WTC11 (cell line): ENCODE results near the gene PBRM1. TPM values are rescaled to one million over a fixed set of nuclear protein-coding genes. Genes with fewer than 3 reads are reported as not detected.

Experiments used
- ATAC-seq: fragments of 200-7000 bp; cut with Tn5 transposase; 2 replicates; pipeline ENCODE4 v1.10.0; 2021; ENCODE audit warnings: mild to moderate bottlenecking, moderate library complexity
- CTCF ChIA-PET: fragments of 300-600 bp; sonication (Branson Sonifier 250); formaldehyde crosslinking; loops from one replicate; lab custom pipeline; 2021; ENCODE audit warnings: antibody characterized with exemption; lab: Charles Lee
- POLR2A ChIA-PET: fragments of 350-600 bp; sonication (Branson Sonifier 250); formaldehyde crosslinking; loops from one replicate; lab custom pipeline; 2021; ENCODE audit warnings: antibody characterized with exemption; lab: Charles Lee
- DNase-seq: peaks from one replicate; pipeline ENCODE4 v3.0.0; 2021; ENCODE audit warnings: low spot score
- H3K27ac Mint-ChIP-seq: 2 replicates; pipeline ENCODE4 v1.8.0; 2021; ENCODE audit warnings: mixed read lengths
- H3K27me3 Mint-ChIP-seq: 2 replicates; pipeline ENCODE4 v1.8.0; 2021; ENCODE audit warnings: low read depth, mild to moderate bottlenecking, moderate library complexity, mixed read lengths
- H3K36me3 Mint-ChIP-seq: 2 replicates; pipeline ENCODE4 v1.8.0; 2021; ENCODE audit warnings: mixed read lengths
- H3K4me1 Mint-ChIP-seq: 2 replicates; pipeline ENCODE4 v1.8.0; 2022; ENCODE audit warnings: mixed read lengths
- H3K4me3 Mint-ChIP-seq: 2 replicates; pipeline ENCODE4 v1.8.0; 2021; ENCODE audit warnings: mild to moderate bottlenecking, moderate library complexity, mixed read lengths
- H3K9me3 Mint-ChIP-seq: 2 replicates; pipeline ENCODE4 v1.8.0; 2021; ENCODE audit warnings: mixed read lengths
- CREB1 ChIP-seq: sonication (generic); formaldehyde crosslinking; IDR thresholded peaks from 2 replicates; pipeline ENCODE4 v1.8.0; 2023; ENCODE audit warnings: mild to moderate bottlenecking, missing genetic modification reagents
- FOXJ3 ChIP-seq: sonication (generic); formaldehyde crosslinking; IDR thresholded peaks from 2 replicates; pipeline ENCODE4 v1.9.0; 2021; ENCODE audit warnings: missing genetic modification reagents, mild to moderate bottlenecking, borderline replicate concordance
- GRHL2 ChIP-seq: fragments of 250-450 bp; sonication (Bioruptor Pico); IDR thresholded peaks from 2 replicates; pipeline ENCODE4 v1.8.0; 2022; ENCODE audit warnings: mild to moderate bottlenecking, moderate library complexity; ENCODE audit not compliant: insufficient replicate concordance, severe bottlenecking
- GTF2I ChIP-seq: fragments of 250-450 bp; sonication (Bioruptor Pico); conservative IDR thresholded peaks from 2 replicates; pipeline ENCODE4 v1.4.0; 2021; ENCODE audit warnings: mild to moderate bottlenecking
- IRF2 ChIP-seq: sonication (generic); formaldehyde crosslinking; IDR thresholded peaks from 2 replicates; pipeline ENCODE4 v1.8.0; 2022; ENCODE audit warnings: low read depth, missing genetic modification reagents, borderline replicate concordance
- SOX15 ChIP-seq: fragments of 250-450 bp; sonication (Bioruptor Pico); IDR thresholded peaks from 2 replicates; pipeline ENCODE4 v1.9.0; 2021; ENCODE audit warnings: mild to moderate bottlenecking
- ZNF423 ChIP-seq: fragments of 250-450 bp; sonication (Bioruptor Pico); IDR thresholded peaks from 2 replicates; pipeline ENCODE4 v2.1.2; 2022; ENCODE audit warnings: mild to moderate bottlenecking, moderate library complexity
- total RNA-seq: library from RNA; stranded (reverse); gene quantifications from 3 replicates; pipeline ENCODE4 v1.2.3, GENCODE V29; 2021
- TF ChIP-seq, protein P1 (sequence below): sonication (generic); formaldehyde crosslinking; IDR thresholded peaks from 2 replicates; pipeline ENCODE4 v1.8.0; 2022; ENCODE audit warnings: mild to moderate bottlenecking, missing genetic modification reagents
- TF ChIP-seq, protein P2 (sequence below): fragments of 250-450 bp; sonication (Bioruptor Pico); IDR thresholded peaks from 2 replicates; pipeline ENCODE4 v1.8.0; 2021; ENCODE audit warnings: mild to moderate bottlenecking
- TF ChIP-seq, protein P3 (sequence below): sonication (generic); formaldehyde crosslinking; IDR thresholded peaks from 2 replicates; pipeline ENCODE4 v1.8.1; 2023; ENCODE audit warnings: mild to moderate bottlenecking, missing genetic modification reagents, moderate library complexity
- TF ChIP-seq, protein P4 (sequence below): sonication (generic); formaldehyde crosslinking; IDR thresholded peaks from 2 replicates; pipeline ENCODE4 v1.8.1; 2023; ENCODE audit warnings: mild to moderate bottlenecking, missing genetic modification reagents
- TF ChIP-seq, protein P5 (sequence below): sonication (generic); formaldehyde crosslinking; IDR thresholded peaks from 2 replicates; pipeline ENCODE4 v1.8.0; 2022; ENCODE audit warnings: mild to moderate bottlenecking, missing genetic modification reagents
- TF ChIP-seq, protein P6 (sequence below): fragments of 250-450 bp; sonication (Bioruptor Pico); IDR thresholded peaks from 2 replicates; pipeline ENCODE4 v2.1.2; 2022; ENCODE audit warnings: mild to moderate bottlenecking, moderate library complexity
- TF ChIP-seq, protein P7 (sequence below): sonication (generic); formaldehyde crosslinking; IDR thresholded peaks from 2 replicates; pipeline ENCODE4 v1.8.0; 2023; ENCODE audit warnings: missing genetic modification reagents
- TF ChIP-seq, protein P8 (sequence below): sonication (generic); formaldehyde crosslinking; IDR thresholded peaks from 2 replicates; pipeline ENCODE4 v1.8.1; 2023; ENCODE audit warnings: mild to moderate bottlenecking, moderate library complexity, missing genetic modification reagents
- TF ChIP-seq, protein P9 (sequence below): sonication (generic); formaldehyde crosslinking; IDR thresholded peaks from 2 replicates; pipeline ENCODE4 v1.8.0; 2023; ENCODE audit warnings: mild to moderate bottlenecking, missing genetic modification reagents

Gene PBRM1
- total RNA-seq, 1 experiment from 2014 or later = 48.8 TPM

DNA sequence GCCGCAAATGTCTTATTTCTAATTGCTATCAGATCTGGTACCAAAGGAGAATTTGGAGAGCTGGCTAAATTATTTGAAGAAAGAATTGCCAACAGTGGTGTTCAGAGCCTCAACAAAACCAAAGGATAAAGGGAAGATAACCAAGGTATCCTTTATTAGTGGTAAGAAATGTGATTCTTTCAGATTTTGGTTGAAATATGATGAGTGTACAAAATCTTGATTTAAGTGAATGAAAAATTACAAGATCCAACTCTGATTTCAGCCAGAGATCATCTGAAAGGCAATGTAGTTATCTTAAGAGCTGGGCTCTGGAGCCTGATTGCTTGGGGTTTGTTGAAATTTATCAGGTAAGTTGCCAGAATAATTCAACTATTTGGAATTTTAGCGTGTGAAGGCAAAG is 4.8 kb upstream of the PBRM1 start:
- Mint-ChIP-seq H3K4me3 (no peak overlapping the region), H3K9me3 (no peaks in the 10 kb centered on the region), H3K27me3 (no peaks in the 10 kb centered on the region; the same call in 1 of the 2 replicates), H3K27ac (peak overlapping the region; percentile 46), H3K36me3 (peaks cover 95% of the 10 kb centered on the region), H3K4me1 (peaks cover 16% of the 10 kb centered on the region)
- CTCF ChIA-PET = no interaction called here
- DNase-seq (no peak), ATAC-seq (no peak)
- POLR2A ChIA-PET = interaction anchor here (1.0 kb wide), 1 partner anchor 11 kb away, joined by 5 read pairs; no protein-coding TSS in a partner anchor
- no peak for TF ChIP-seq CREB1 (CRISPR knock-in tag)
- no peak for TF ChIP-seq FOXJ3
- TF ChIP-seq, protein P1, sequence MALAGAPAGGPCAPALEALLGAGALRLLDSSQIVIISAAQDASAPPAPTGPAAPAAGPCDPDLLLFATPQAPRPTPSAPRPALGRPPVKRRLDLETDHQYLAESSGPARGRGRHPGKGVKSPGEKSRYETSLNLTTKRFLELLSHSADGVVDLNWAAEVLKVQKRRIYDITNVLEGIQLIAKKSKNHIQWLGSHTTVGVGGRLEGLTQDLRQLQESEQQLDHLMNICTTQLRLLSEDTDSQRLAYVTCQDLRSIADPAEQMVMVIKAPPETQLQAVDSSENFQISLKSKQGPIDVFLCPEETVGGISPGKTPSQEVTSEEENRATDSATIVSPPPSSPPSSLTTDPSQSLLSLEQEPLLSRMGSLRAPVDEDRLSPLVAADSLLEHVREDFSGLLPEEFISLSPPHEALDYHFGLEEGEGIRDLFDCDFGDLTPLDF (CRISPR knock-in tag) = no peak
- TF ChIP-seq, protein P2, sequence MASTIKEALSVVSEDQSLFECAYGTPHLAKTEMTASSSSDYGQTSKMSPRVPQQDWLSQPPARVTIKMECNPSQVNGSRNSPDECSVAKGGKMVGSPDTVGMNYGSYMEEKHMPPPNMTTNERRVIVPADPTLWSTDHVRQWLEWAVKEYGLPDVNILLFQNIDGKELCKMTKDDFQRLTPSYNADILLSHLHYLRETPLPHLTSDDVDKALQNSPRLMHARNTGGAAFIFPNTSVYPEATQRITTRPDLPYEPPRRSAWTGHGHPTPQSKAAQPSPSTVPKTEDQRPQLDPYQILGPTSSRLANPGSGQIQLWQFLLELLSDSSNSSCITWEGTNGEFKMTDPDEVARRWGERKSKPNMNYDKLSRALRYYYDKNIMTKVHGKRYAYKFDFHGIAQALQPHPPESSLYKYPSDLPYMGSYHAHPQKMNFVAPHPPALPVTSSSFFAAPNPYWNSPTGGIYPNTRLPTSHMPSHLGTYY (CRISPR knock-in tag) = no peak
- no peak for TF ChIP-seq ZNF423
- TF ChIP-seq, protein P3, sequence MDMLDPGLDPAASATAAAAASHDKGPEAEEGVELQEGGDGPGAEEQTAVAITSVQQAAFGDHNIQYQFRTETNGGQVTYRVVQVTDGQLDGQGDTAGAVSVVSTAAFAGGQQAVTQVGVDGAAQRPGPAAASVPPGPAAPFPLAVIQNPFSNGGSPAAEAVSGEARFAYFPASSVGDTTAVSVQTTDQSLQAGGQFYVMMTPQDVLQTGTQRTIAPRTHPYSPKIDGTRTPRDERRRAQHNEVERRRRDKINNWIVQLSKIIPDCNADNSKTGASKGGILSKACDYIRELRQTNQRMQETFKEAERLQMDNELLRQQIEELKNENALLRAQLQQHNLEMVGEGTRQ = no peak
- TF ChIP-seq, protein P4, sequence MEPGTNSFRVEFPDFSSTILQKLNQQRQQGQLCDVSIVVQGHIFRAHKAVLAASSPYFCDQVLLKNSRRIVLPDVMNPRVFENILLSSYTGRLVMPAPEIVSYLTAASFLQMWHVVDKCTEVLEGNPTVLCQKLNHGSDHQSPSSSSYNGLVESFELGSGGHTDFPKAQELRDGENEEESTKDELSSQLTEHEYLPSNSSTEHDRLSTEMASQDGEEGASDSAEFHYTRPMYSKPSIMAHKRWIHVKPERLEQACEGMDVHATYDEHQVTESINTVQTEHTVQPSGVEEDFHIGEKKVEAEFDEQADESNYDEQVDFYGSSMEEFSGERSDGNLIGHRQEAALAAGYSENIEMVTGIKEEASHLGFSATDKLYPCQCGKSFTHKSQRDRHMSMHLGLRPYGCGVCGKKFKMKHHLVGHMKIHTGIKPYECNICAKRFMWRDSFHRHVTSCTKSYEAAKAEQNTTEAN (CRISPR knock-in tag) = no peak

DNA sequence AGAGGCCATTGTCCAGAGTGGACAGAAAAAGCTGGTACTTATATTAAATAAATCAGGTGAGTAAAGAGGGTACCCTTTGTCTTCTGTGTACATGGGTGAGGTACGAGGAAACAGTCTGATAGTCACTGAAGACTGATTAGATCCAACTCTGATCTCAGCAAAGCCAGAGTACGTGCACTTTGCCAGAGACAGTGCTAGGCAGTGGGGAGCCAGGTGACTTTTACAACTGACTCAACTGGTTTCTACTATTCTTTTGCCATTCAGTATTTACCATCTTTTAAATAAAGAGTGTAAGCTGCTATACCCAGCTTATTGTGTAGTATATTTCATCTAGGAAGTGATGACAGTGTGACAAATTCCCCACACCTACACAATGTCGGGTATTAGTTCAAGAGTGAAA is 3.4 kb upstream of the PBRM1 start:
- H3K4me1 Mint-ChIP-seq = peaks cover 23% of the 10 kb centered on the region
- ChIA-PET POLR2A (interaction anchor here (0.6 kb wide), 1 partner anchor 15 kb away, joined by 11 read pairs; no protein-coding TSS in a partner anchor), CTCF (no interaction called here)
- H3K27me3 Mint-ChIP-seq = no peaks in the 10 kb centered on the region; the same call in 1 of the 2 replicates
- ATAC-seq = no peak
- TF ChIP-seq, protein P5, sequence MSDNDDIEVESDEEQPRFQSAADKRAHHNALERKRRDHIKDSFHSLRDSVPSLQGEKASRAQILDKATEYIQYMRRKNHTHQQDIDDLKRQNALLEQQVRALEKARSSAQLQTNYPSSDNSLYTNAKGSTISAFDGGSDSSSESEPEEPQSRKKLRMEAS (CRISPR knock-in tag) = no peak
- TF ChIP-seq SOX15 (CRISPR knock-in tag) (no peak), GRHL2 (CRISPR knock-in tag) (no peak), GTF2I (no peak), IRF2 (CRISPR knock-in tag) (no peak)
- TF ChIP-seq, protein P6, sequence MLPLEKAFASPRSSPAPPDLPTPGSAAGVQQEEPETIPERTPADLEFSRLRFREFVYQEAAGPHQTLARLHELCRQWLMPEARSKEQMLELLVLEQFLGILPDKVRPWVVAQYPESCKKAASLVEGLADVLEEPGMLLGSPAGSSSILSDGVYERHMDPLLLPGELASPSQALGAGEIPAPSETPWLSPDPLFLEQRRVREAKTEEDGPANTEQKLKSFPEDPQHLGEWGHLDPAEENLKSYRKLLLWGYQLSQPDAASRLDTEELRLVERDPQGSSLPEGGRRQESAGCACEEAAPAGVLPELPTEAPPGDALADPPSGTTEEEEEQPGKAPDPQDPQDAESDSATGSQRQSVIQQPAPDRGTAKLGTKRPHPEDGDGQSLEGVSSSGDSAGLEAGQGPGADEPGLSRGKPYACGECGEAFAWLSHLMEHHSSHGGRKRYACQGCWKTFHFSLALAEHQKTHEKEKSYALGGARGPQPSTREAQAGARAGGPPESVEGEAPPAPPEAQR = no peak
- TF ChIP-seq, protein P7, sequence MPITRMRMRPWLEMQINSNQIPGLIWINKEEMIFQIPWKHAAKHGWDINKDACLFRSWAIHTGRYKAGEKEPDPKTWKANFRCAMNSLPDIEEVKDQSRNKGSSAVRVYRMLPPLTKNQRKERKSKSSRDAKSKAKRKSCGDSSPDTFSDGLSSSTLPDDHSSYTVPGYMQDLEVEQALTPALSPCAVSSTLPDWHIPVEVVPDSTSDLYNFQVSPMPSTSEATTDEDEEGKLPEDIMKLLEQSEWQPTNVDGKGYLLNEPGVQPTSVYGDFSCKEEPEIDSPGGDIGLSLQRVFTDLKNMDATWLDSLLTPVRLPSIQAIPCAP = no peak
- TF ChIP-seq, protein P8, sequence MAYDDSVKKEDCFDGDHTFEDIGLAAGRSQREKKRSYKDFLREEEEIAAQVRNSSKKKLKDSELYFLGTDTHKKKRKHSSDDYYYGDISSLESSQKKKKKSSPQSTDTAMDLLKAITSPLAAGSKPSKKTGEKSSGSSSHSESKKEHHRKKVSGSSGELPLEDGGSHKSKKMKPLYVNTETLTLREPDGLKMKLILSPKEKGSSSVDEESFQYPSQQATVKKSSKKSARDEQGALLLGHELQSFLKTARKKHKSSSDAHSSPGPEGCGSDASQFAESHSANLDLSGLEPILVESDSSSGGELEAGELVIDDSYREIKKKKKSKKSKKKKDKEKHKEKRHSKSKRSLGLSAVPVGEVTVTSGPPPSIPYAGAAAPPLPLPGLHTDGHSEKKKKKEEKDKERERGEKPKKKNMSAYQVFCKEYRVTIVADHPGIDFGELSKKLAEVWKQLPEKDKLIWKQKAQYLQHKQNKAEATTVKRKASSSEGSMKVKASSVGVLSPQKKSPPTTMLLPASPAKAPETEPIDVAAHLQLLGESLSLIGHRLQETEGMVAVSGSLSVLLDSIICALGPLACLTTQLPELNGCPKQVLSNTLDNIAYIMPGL (CRISPR knock-in tag) = no peak
- TF ChIP-seq, protein P9, sequence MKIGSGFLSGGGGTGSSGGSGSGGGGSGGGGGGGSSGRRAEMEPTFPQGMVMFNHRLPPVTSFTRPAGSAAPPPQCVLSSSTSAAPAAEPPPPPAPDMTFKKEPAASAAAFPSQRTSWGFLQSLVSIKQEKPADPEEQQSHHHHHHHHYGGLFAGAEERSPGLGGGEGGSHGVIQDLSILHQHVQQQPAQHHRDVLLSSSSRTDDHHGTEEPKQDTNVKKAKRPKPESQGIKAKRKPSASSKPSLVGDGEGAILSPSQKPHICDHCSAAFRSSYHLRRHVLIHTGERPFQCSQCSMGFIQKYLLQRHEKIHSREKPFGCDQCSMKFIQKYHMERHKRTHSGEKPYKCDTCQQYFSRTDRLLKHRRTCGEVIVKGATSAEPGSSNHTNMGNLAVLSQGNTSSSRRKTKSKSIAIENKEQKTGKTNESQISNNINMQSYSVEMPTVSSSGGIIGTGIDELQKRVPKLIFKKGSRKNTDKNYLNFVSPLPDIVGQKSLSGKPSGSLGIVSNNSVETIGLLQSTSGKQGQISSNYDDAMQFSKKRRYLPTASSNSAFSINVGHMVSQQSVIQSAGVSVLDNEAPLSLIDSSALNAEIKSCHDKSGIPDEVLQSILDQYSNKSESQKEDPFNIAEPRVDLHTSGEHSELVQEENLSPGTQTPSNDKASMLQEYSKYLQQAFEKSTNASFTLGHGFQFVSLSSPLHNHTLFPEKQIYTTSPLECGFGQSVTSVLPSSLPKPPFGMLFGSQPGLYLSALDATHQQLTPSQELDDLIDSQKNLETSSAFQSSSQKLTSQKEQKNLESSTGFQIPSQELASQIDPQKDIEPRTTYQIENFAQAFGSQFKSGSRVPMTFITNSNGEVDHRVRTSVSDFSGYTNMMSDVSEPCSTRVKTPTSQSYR = no peak
- H3K4me3 Mint-ChIP-seq = no peak overlapping the region
- peak overlapping the region; percentile 88; the same call in 1 of the 2 replicates for H3K27ac Mint-ChIP-seq
- H3K9me3 Mint-ChIP-seq = no peaks in the 10 kb centered on the region
- H3K36me3 Mint-ChIP-seq = peaks cover 81% of the 10 kb centered on the region
- DNase-seq = no peak
